Vagina (tissue), 2 donors: Measurements from ENCODE around the gene BDP1. TPM values are rescaled to one million over a fixed set of nuclear protein-coding genes. Genes with fewer than 3 reads are reported as not detected.
"Not testable (repeated sequence)": the region's sequence is repeated elsewhere in the genome, so short reads cannot be mapped to it uniquely, and the experiment has no call there.

Experiments
- DNase-seq, 2 donors: peaks; one replicate each; pipeline ENCODE4 v3.0.0-alpha.2; 2017; ENCODE audit errors: extremely low spot score in 2 of 2
- H3K27ac ChIP-seq: fragments of 200-600 bp; sonication (generic); one replicate; pipeline ENCODE4 v1.5.1; 2019
- H3K27me3 ChIP-seq: fragments of 200-600 bp; sonication (generic); one replicate; pipeline ENCODE4 v1.5.1; 2019
- H3K36me3 ChIP-seq, 2 donors: fragments of 200-600 bp; sonication (generic); one replicate each; pipeline ENCODE4 v1.5.1; 2017 to 2019
- H3K4me1 ChIP-seq: fragments of 200-600 bp; sonication (generic); one replicate; pipeline ENCODE4 v1.5.1; 2019
- H3K4me3 ChIP-seq, 2 donors: fragments of 200-600 bp; sonication (generic); 1 replicate in 1 of 2; 2 replicates in 1 of 2; pipeline ENCODE4 v1.5.1; 2016 to 2019
- H3K9me3 ChIP-seq: fragments of 200-600 bp; sonication (generic); one replicate; pipeline ENCODE4 v1.5.1; 2019
- POLR2A ChIP-seq, 2 donors: fragments of 450-650 bp; IDR thresholded peaks; one replicate each; pipeline ENCODE4 v1.6.1; 2017; ENCODE audit warnings: antibody characterized with exemption in 2 of 2, mild to moderate bottlenecking in 2 of 2, moderate library complexity in 2 of 2
- POLR2AphosphoS5 ChIP-seq, 2 donors: sonication (generic); formaldehyde crosslinking; IDR thresholded peaks; one replicate each; pipeline ENCODE4 v1.9.0; 2017; ENCODE audit warnings: antibody characterized with exemption in 2 of 2, mild to moderate bottlenecking in 2 of 2, low read depth in 1 of 2; ENCODE audit not compliant: insufficient read depth in 1 of 2
- intact Hi-C: fragments of 100-400 bp; cut with DNase I; formaldehyde crosslinking; loops from one replicate; pipeline ENCODE4 v1.15.1; 2023
- total RNA-seq: library from RNA; depleted of rRNA; stranded (reverse); fragments of >200 nt; gene quantifications from one replicate; pipeline ENCODE4 v1.2.3, GENCODE V29; 2016
- TF ChIP-seq, protein P1 (sequence below), 3 experiments: fragments of 450-650 bp in 2 of 3; fragments of 200-600 bp in 1 of 3; sonication (generic) in 1 of 3; IDR thresholded peaks; one replicate each; pipeline ENCODE4 v1.5.1; 2017 to 2019; ENCODE audit warnings: antibody characterized with exemption in 3 of 3, mild to moderate bottlenecking in 2 of 3, moderate library complexity in 2 of 3

BDP1 gene
- total RNA-seq, 1 donor from 2014 or later = 35.4 TPM

DNA sequence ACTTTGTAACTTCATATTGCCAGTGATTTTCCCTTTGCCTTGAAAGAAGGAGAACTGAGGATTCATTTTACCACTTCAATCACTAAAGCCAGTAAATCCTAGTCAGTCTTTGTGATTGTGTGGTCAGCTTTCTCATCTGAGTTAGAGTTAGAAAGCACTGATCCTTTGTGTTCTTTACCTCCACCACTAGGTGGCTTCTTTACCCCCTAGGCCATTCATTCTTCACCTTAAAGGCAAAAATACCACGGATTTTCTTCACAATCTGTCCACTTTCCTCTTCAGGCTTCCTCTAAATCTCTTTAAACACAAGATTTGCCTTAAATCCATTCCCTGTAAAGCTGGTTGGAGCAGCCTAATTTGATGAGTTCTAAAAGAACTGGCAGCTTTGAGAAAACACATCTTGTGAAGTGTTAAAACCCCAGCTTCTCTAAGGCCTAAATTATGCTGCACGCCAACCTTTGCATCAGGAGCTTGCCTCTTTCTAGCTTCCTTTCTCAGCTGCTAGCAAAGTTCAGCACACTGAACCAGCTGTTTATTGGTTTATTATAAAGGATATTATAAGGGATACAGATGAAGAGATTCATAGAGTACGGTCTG is 20.4 kb downstream of the BDP1 start:
- intact Hi-C loops = no loop called here
- Histone ChIP-seq H3K36me3 (peaks cover 0 to 59% of the 10 kb centered on the region in 2 donors), H3K27ac (no peak overlapping the region), H3K4me1 (no peaks in the 10 kb centered on the region), H3K9me3 (no peaks in the 10 kb centered on the region), H3K27me3 (no peaks in the 10 kb centered on the region), H3K4me3 (no peak overlapping the region)
- no peak for DNase-seq
- TF ChIP-seq POLR2AphosphoS5 (IDR thresholded peaks at IDR 0.05; ENCODE audit: insufficient read depth in 1 of 2, low read depth in 1 of 2) = no peak
- TF ChIP-seq, protein P1, sequence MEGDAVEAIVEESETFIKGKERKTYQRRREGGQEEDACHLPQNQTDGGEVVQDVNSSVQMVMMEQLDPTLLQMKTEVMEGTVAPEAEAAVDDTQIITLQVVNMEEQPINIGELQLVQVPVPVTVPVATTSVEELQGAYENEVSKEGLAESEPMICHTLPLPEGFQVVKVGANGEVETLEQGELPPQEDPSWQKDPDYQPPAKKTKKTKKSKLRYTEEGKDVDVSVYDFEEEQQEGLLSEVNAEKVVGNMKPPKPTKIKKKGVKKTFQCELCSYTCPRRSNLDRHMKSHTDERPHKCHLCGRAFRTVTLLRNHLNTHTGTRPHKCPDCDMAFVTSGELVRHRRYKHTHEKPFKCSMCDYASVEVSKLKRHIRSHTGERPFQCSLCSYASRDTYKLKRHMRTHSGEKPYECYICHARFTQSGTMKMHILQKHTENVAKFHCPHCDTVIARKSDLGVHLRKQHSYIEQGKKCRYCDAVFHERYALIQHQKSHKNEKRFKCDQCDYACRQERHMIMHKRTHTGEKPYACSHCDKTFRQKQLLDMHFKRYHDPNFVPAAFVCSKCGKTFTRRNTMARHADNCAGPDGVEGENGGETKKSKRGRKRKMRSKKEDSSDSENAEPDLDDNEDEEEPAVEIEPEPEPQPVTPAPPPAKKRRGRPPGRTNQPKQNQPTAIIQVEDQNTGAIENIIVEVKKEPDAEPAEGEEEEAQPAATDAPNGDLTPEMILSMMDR (IDR thresholded peaks at IDR 0.05) = no peak
- TF ChIP-seq POLR2A (IDR thresholded peaks at IDR 0.05) = no peak

DNA sequence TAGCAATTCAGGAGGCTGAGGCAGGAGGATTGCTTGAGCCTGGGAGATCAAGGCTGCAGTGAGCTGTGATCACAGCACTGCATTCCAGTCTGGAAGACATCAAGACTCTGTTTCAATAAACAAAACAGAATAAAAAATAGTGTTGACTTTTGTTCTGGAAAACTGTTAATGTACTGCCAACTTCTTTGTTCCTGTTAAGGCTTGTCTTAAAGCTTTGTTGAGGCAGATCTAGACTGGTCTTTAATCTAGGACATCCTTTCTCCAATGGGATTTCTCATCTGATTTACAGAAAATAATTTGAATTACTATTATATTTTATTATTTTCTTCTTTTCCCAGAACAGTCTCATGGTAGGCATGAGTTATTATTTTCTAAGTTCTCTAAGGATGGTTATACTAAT is 26.0 kb downstream of the BDP1 start:
- peaks cover 11% of the 10 kb centered on the region for H3K4me1 ChIP-seq
- no peaks in the 10 kb centered on the region for H3K9me3 ChIP-seq
- TF ChIP-seq POLR2A (IDR thresholded peaks at IDR 0.05) (no peak), POLR2AphosphoS5 (IDR thresholded peaks at IDR 0.05; ENCODE audit: insufficient read depth in 1 of 2, low read depth in 1 of 2) (no peak)
- TF ChIP-seq, protein P1 (IDR thresholded peaks at IDR 0.05) = no peak
- no peaks in the 10 kb centered on the region for H3K27me3 ChIP-seq
- H3K36me3 ChIP-seq = peaks cover 5 to 48% of the 10 kb centered on the region in 2 donors
- DNase-seq = no peak
- H3K27ac ChIP-seq = no peak overlapping the region
- intact Hi-C loops = no loop called here
- H3K4me3 ChIP-seq = no peak overlapping the region

DNA sequence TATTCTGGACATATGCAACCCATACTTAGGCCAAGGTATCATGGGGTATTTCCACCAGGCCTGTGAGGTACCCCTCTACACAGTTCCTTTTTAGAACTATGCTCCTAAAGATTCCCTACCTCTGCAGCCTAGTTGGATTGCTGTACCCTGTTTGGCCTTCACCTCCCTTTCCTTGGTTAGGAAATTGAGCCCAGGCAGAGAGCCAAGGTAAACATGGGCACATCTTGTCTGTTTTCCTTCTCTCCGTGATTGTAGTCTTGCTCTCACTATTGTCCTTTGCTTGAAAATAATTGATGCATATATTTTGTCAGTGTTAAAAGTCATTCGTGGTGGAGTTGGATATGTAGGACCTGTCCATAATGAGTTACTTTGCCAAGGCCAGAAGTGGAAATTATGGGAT is 26.7 kb downstream of the BDP1 start:
- Histone ChIP-seq H3K9me3 (no peaks in the 10 kb centered on the region), H3K36me3 (peaks cover 5 to 50% of the 10 kb centered on the region in 2 donors), H3K27ac (no peak overlapping the region), H3K4me1 (peaks cover 11% of the 10 kb centered on the region), H3K4me3 (no peak overlapping the region), H3K27me3 (no peaks in the 10 kb centered on the region)
- TF ChIP-seq, protein P1 (IDR thresholded peaks at IDR 0.05) = no peak
- TF ChIP-seq POLR2AphosphoS5 (IDR thresholded peaks at IDR 0.05; ENCODE audit: insufficient read depth in 1 of 2, low read depth in 1 of 2) = no peak
- TF ChIP-seq POLR2A (IDR thresholded peaks at IDR 0.05) = no peak
- no peak for DNase-seq
- intact Hi-C loops = no loop called here

DNA sequence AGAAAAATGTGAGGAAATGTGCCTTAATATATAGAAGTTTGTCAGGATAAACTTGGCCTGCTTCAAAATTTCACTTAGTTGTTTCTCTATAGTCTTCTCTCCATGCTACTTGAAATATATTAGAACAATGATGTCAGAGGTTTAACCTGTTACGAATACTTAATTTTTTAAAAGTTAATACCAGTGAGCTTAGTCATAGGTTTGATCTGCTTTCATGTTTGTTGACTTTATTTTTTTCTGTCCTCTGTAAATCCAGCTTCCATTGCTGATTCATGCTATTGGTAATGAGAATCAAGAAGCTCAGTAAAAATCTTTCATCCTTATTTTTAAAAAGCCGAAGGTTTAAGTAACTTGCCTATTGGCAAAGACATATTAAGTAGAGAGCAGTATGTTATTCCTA is 27.9 kb downstream of the BDP1 start:
- Histone ChIP-seq H3K9me3 (no peaks in the 10 kb centered on the region), H3K4me3 (no peak overlapping the region), H3K36me3 (peaks cover 5 to 52% of the 10 kb centered on the region in 2 donors), H3K4me1 (peaks cover 11% of the 10 kb centered on the region), H3K27ac (no peak overlapping the region), H3K27me3 (no peaks in the 10 kb centered on the region)
- no peak for DNase-seq
- intact Hi-C loops = no loop called here
- TF ChIP-seq, protein P1 (IDR thresholded peaks at IDR 0.05) = no peak
- TF ChIP-seq POLR2A (IDR thresholded peaks at IDR 0.05) (no peak), POLR2AphosphoS5 (IDR thresholded peaks at IDR 0.05; ENCODE audit: insufficient read depth in 1 of 2, low read depth in 1 of 2) (no peak)

DNA sequence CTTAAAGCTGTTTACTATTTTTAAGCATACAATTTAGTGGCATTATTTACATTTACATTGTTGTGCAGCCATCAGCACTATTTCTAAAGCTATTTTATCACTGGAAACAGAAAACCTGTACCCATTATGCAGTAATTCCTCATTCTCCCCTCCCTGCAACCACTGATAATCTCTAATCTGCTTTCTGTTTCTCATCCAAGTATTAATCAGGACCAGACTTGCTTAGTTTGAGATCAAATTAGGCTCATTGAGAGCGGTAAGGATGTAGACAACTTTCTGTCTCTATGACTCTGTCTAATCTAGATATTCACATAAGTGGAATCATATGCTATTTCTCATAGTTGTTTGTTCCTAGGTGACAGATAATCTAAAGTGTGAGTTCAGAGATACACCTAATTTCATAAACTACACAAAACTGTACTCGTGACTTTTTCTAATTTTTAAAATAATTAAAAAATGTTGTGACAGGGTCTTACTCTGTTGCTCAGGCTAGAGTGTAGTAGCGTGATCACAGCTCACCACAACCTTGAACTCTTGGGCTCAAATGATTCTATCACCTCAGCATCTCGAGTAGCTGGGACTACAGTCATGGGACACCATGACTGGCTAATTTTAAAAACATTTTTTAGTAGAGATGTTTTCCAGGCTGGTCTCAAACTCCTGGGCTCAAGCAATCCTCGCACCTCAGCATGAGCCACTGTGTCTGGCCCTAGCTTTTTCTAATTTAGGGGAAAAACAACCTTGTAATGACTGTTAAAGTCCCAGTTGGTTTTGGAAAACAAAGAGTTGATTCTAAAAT is 37.6 kb downstream of the BDP1 start:
- H3K36me3 ChIP-seq = peaks cover 0 to 76% of the 10 kb centered on the region in 2 donors
- H3K27me3 ChIP-seq = no peaks in the 10 kb centered on the region
- DNase-seq = no peak
- no peak overlapping the region for H3K27ac ChIP-seq
- intact Hi-C loops = no loop called here
- no peaks in the 10 kb centered on the region for H3K9me3 ChIP-seq
- no peak for TF ChIP-seq POLR2AphosphoS5 (IDR thresholded peaks at IDR 0.05; ENCODE audit: insufficient read depth in 1 of 2, low read depth in 1 of 2)
- no peak for TF ChIP-seq POLR2A (IDR thresholded peaks at IDR 0.05)
- TF ChIP-seq, protein P1 (IDR thresholded peaks at IDR 0.05) = no peak
- no peak overlapping the region for H3K4me3 ChIP-seq
- no peaks in the 10 kb centered on the region for H3K4me1 ChIP-seq

DNA sequence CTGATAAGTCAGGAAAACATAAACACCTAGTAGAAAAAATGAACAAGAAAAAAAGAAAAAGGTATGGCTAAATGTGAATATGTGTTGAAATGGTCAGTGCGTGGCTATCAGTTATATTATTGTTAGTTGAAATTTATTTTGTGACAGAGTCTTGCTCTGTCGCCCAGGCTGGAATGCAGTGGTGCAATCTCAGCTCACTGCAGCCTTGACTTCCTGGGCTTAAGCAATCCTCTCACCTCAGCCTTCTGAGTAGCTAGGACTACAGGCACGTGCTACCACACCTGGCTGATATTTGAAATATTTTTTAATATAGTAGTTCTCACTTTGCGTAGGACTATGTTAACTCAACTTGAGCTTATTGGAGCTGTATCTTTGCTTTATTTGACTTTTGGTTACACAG is 38.8 kb downstream of the BDP1 start:
- H3K27ac ChIP-seq, DNase-seq, H3K9me3 ChIP-seq, H3K4me1 ChIP-seq, H3K27me3 ChIP-seq, intact Hi-C loops, H3K4me3 ChIP-seq: not testable (repeated sequence)
- peaks cover 0 to 76% of the 10 kb centered on the region in 2 donors for H3K36me3 ChIP-seq

DNA sequence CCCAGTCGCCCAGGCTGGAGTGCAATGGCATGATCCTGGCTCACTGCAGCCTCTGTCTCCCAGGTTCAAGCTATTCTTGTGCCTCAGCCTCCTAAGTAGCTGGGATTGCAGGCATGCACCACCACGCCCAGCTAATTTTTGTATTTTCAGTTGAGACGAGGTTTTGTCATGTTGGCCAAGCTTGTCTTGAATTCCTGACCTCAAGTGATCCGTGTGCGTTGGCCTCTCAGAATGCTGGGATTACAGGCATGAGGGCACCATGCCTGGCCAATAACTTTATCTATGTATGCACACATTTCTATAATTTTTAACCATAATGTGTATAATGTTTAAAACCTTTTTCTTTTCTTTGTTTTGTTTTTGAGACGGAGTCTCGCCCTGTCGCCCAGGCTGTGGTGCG is 43.3 kb downstream of the BDP1 start:
- H3K9me3 ChIP-seq, H3K27me3 ChIP-seq, H3K4me3 ChIP-seq, H3K27ac ChIP-seq, intact Hi-C loops, DNase-seq, H3K4me1 ChIP-seq: not testable (repeated sequence)
- H3K36me3 ChIP-seq = peaks cover 0 to 73% of the 10 kb centered on the region in 2 donors
